ENCODE results near the gene COL6A3.

The COL6A3 gene

DNA sequence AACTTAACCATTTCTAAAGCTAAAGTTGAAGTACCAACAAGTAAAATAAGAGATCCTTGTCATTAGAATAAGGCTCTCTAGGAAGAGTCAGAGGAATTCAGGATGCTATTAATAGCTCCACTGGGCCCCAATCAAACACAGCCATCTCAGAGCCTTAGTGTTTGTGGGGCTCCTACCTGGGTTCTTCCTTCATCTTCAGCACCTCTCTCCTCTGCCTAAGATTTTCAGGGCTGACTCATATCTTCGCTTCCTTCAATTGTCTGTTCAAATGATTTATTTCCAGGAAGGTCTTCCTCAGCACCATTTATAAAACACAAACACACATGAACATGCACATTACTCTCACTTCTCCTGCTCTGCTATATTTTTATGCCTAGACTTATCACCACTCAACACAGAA, 119.5 kb downstream of the COL6A3 start:
- H3K9me3 ChIP-seq (ENCODE audit: insufficient read depth, low read length) = no peaks in the 10 kb centered on the region
- DNase-seq (ENCODE audit: low read depth, low spot score) = no peak
- no peaks in the 10 kb centered on the region for H3K36me3 ChIP-seq (ENCODE audit: insufficient read depth, insufficient read length, low read length)
- no peak overlapping the region for H3K4me3 ChIP-seq (ENCODE audit: insufficient read length, low read depth)
- H3K27me3 ChIP-seq (ENCODE audit: insufficient read depth, insufficient read length) = no peaks in the 10 kb centered on the region
- H3K4me1 ChIP-seq (ENCODE audit: insufficient read depth, insufficient read length) = no peaks in the 10 kb centered on the region
- no peak overlapping the region for H3K9ac ChIP-seq (ENCODE audit: insufficient read length, low read depth)
- no peak for TF ChIP-seq SUZ12 (IDR thresholded peaks at IDR 0.05; ENCODE audit: extremely low read depth, insufficient read depth, insufficient read length)
- no peak for TF ChIP-seq YY1 (IDR thresholded peaks at IDR 0.05; ENCODE audit: insufficient read depth, insufficient read length)
- no peak for TF ChIP-seq ZNF274 (IDR thresholded peaks at IDR 0.05; ENCODE audit: low read depth, low read length)

GRCh38 chr2:237293978-237294377, 120.0 kb downstream of the COL6A3 start:
- TF ChIP-seq ZNF274 (IDR thresholded peaks at IDR 0.05; ENCODE audit: low read depth, low read length) (no peak), YY1 (IDR thresholded peaks at IDR 0.05; ENCODE audit: insufficient read depth, insufficient read length) (no peak), SUZ12 (IDR thresholded peaks at IDR 0.05; ENCODE audit: extremely low read depth, insufficient read depth, insufficient read length) (no peak)
- no peaks in the 10 kb centered on the region for H3K27me3 ChIP-seq (ENCODE audit: insufficient read depth, insufficient read length)
- no peak overlapping the region for H3K4me3 ChIP-seq (ENCODE audit: insufficient read length, low read depth)
- no peak overlapping the region for H3K9ac ChIP-seq (ENCODE audit: insufficient read length, low read depth)
- no peaks in the 10 kb centered on the region for H3K4me1 ChIP-seq (ENCODE audit: insufficient read depth, insufficient read length)
- no peaks in the 10 kb centered on the region for H3K9me3 ChIP-seq (ENCODE audit: insufficient read depth, low read length)
- no peak for DNase-seq (ENCODE audit: low read depth, low spot score)
- no peaks in the 10 kb centered on the region for H3K36me3 ChIP-seq (ENCODE audit: insufficient read depth, insufficient read length, low read length)

DNA sequence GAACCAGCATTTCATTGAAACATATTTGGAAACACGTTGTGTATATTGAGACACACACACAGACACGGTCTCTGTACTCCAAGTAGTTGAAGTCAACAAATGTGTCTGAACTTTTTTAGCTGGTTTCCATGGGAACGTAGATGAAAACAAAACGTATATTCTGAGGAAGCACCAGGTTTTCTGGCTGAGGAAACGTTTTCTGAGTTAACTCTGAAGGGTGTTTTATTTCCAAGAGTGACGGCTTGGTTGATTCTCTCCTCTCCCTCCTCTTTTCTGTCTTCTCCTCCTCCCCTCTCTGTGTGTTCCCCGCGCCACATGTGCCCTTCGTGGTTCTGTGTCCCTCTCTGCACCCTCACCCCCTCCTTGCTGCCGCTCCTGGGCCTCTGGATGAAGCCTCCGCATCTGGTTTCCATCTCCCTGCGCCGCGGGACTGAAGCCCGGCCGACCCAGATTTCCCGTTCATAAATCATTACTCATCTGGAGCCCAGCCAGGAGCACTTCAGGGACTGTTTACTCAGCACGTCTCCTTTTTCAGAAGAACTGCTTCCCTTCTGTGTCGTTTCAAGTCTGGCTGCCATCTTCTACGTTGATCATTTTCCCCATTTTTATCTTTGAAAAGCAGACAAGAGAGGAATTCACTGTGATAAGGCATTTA, 122.7 kb downstream of the COL6A3 start:
- H3K36me3 ChIP-seq (ENCODE audit: insufficient read depth, insufficient read length, low read length) = no peaks in the 10 kb centered on the region
- TF ChIP-seq YY1 (IDR thresholded peaks at IDR 0.05; ENCODE audit: insufficient read depth, insufficient read length) (no peak), ZNF274 (IDR thresholded peaks at IDR 0.05; ENCODE audit: low read depth, low read length) (no peak), SUZ12 (IDR thresholded peaks at IDR 0.05; ENCODE audit: extremely low read depth, insufficient read depth, insufficient read length) (no peak)

GRCh38 chr2:237290261-237290660, 123.7 kb downstream of the COL6A3 start:
- no peak for TF ChIP-seq SUZ12 (IDR thresholded peaks at IDR 0.05; ENCODE audit: extremely low read depth, insufficient read depth, insufficient read length)
- no peak for TF ChIP-seq YY1 (IDR thresholded peaks at IDR 0.05; ENCODE audit: insufficient read depth, insufficient read length)
- no peak for TF ChIP-seq ZNF274 (IDR thresholded peaks at IDR 0.05; ENCODE audit: low read depth, low read length)
- H3K27me3 ChIP-seq (ENCODE audit: insufficient read depth, insufficient read length) = no peaks in the 10 kb centered on the region
- H3K4me3 ChIP-seq (ENCODE audit: insufficient read length, low read depth) = no peak overlapping the region
- DNase-seq (ENCODE audit: low read depth, low spot score) = no peak
- H3K4me1 ChIP-seq (ENCODE audit: insufficient read depth, insufficient read length) = no peaks in the 10 kb centered on the region
- H3K36me3 ChIP-seq (ENCODE audit: insufficient read depth, insufficient read length, low read length) = no peaks in the 10 kb centered on the region
- H3K9me3 ChIP-seq (ENCODE audit: insufficient read depth, low read length) = no peaks in the 10 kb centered on the region
- H3K9ac ChIP-seq (ENCODE audit: insufficient read length, low read depth) = no peak overlapping the region

More for the DNA sequence above, 122.7 kb downstream of the COL6A3 start:
- Histone ChIP-seq H3K9me3 (ENCODE audit: insufficient read depth, low read length) (no peaks in the 10 kb centered on the region), H3K9ac (ENCODE audit: insufficient read length, low read depth) (no peak overlapping the region), H3K4me1 (ENCODE audit: insufficient read depth, insufficient read length) (no peaks in the 10 kb centered on the region), H3K27me3 (ENCODE audit: insufficient read depth, insufficient read length) (no peaks in the 10 kb centered on the region), H3K4me3 (ENCODE audit: insufficient read length, low read depth) (no peak overlapping the region)
- no peak for DNase-seq (ENCODE audit: low read depth, low spot score)

DNA sequence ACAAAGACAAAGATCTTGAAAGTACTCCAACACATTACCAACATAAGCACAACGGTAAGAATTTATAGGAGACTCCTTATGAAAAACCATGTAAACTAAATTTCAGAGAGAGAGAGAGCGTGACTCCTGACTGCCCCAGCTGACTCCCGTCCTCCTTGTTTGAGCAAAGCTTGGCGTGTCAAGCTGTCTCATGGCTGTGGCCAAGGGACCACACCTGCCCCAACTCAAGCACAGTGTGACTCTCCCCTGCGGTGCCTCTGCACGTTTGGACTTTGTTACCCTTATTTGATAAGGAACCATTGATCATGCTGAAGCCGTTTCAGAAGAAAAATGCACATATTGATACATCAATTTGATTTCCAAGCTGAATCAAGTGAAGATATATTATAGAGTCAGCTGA, 124.8 kb downstream of the COL6A3 start:
- Histone ChIP-seq H3K4me3 (ENCODE audit: insufficient read length, low read depth) (no peak overlapping the region), H3K9ac (ENCODE audit: insufficient read length, low read depth) (no peak overlapping the region), H3K4me1 (ENCODE audit: insufficient read depth, insufficient read length) (no peaks in the 10 kb centered on the region), H3K9me3 (ENCODE audit: insufficient read depth, low read length) (no peaks in the 10 kb centered on the region), H3K27me3 (ENCODE audit: insufficient read depth, insufficient read length) (no peaks in the 10 kb centered on the region), H3K36me3 (ENCODE audit: insufficient read depth, insufficient read length, low read length) (no peaks in the 10 kb centered on the region)
- DNase-seq (ENCODE audit: low read depth, low spot score) = no peak
- TF ChIP-seq SUZ12 (IDR thresholded peaks at IDR 0.05; ENCODE audit: extremely low read depth, insufficient read depth, insufficient read length) = no peak
- no peak for TF ChIP-seq YY1 (IDR thresholded peaks at IDR 0.05; ENCODE audit: insufficient read depth, insufficient read length)
- TF ChIP-seq ZNF274 (IDR thresholded peaks at IDR 0.05; ENCODE audit: low read depth, low read length) = no peak

- H3K9me3 ChIP-seq (ENCODE audit: insufficient read depth, low read length) = no peaks in the 10 kb centered on the region
- no peak overlapping the region for H3K4me3 ChIP-seq (ENCODE audit: insufficient read length, low read depth)
- no peak for DNase-seq (ENCODE audit: low read depth, low spot score)
- no peak overlapping the region for H3K9ac ChIP-seq (ENCODE audit: insufficient read length, low read depth)
- no peak for TF ChIP-seq YY1 (IDR thresholded peaks at IDR 0.05; ENCODE audit: insufficient read depth, insufficient read length)
- no peak for TF ChIP-seq ZNF274 (IDR thresholded peaks at IDR 0.05; ENCODE audit: low read depth, low read length)
- no peak for TF ChIP-seq SUZ12 (IDR thresholded peaks at IDR 0.05; ENCODE audit: extremely low read depth, insufficient read depth, insufficient read length)
- H3K27me3 ChIP-seq (ENCODE audit: insufficient read depth, insufficient read length) = no peaks in the 10 kb centered on the region
- H3K4me1 ChIP-seq (ENCODE audit: insufficient read depth, insufficient read length) = no peaks in the 10 kb centered on the region
- H3K36me3 ChIP-seq (ENCODE audit: insufficient read depth, insufficient read length, low read length) = no peaks in the 10 kb centered on the region
Measured at GRCh38 chr2:237287872-237288271, 126.1 kb downstream of the COL6A3 start.

DNA sequence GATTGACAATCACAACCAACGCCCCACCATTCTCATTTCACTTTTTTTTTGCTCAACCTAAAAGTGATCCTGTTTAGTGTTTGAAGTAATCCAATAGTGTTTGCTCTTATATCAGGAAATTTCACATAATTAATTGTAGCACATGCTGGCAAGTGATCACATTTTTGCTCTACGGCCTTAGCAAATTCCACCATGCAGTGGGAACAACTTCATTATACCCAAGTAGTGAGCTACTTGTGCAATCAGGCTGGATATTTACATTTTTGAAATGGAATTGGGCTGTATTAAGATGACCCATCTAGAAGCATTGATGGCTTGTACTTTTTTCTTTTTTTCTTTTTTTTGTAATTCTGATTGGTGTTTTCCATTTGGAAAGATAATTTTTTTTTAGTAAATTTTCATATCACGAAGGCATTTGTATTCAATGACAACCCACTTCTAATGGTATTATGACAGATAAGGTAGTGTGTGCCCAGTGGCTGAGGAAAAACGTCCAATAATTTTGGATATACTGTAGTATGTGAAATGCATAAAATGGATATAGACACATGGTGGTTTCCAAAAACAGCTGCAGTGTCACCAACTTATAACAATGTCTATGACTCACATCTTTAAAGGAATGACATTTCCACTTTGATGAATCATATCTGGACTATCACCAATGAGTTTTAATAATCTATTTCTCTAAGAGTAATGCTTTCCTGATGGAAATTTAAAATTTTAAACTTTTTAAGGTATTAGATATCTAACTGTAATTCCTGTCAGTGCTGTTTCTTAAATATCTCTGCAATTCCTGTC, 130.6 kb downstream of the COL6A3 start:
- Histone ChIP-seq H3K27me3 (ENCODE audit: insufficient read depth, insufficient read length) (no peaks in the 10 kb centered on the region), H3K4me1 (ENCODE audit: insufficient read depth, insufficient read length) (no peaks in the 10 kb centered on the region), H3K9ac (ENCODE audit: insufficient read length, low read depth) (no peak overlapping the region), H3K9me3 (ENCODE audit: insufficient read depth, low read length) (no peaks in the 10 kb centered on the region), H3K4me3 (ENCODE audit: insufficient read length, low read depth) (no peak overlapping the region), H3K36me3 (ENCODE audit: insufficient read depth, insufficient read length, low read length) (no peaks in the 10 kb centered on the region)
- DNase-seq (ENCODE audit: low read depth, low spot score) = no peak
- TF ChIP-seq SUZ12 (IDR thresholded peaks at IDR 0.05; ENCODE audit: extremely low read depth, insufficient read depth, insufficient read length) = no peak
- no peak for TF ChIP-seq ZNF274 (IDR thresholded peaks at IDR 0.05; ENCODE audit: low read depth, low read length)
- no peak for TF ChIP-seq YY1 (IDR thresholded peaks at IDR 0.05; ENCODE audit: insufficient read depth, insufficient read length)
